Panc1 (cell line): ENCODE measurements around the gene CADM1. TPM values are rescaled to one million over a fixed set of nuclear protein-coding genes. Genes with fewer than 3 reads are reported as not detected.

Experiments
- ATAC-seq: fragments of 200-7000 bp; cut with Tn5 transposase; 2 replicates; pipeline ENCODE4 v1.9.1; 2020; ENCODE audit warnings: mild to moderate bottlenecking, moderate library complexity
- BruUV-seq: library from RNA; stranded (reverse); fragments of 400-500 nt; replicated peaks from 2 replicates; lab custom pipeline; 2021; lab: Mats Ljungman, UMichigan
- CTCF ChIA-PET: fragments of 300-600 bp; sonication (Branson Sonifier 250); formaldehyde crosslinking; loops from one replicate; lab custom pipeline; 2022; ENCODE audit warnings: antibody characterized with exemption; lab: Charles Lee
- POLR2A ChIA-PET: fragments of 300-600 bp; sonication (Branson Sonifier 250); formaldehyde crosslinking; loops from one replicate; lab custom pipeline; 2022; ENCODE audit warnings: antibody characterized with exemption; lab: Charles Lee
- DNase-seq: peaks from one replicate; pipeline ENCODE4 v3.0.0-alpha.2; 2010; ENCODE audit warnings: low read depth, low spot score
- H3K27ac ChIP-seq: 2 replicates; pipeline ENCODE4 v1.5.1; 2011; ENCODE audit warnings: mild to moderate bottlenecking, low read length, inconsistent platforms
- H3K27me3 ChIP-seq: fragments of 200-500 bp; sonication (Bioruptor generic); 2 replicates; pipeline ENCODE4 v1.6.0; 2014; ENCODE audit warnings: low read length, inconsistent platforms; ENCODE audit not compliant: control insufficient read depth, insufficient read depth
- H3K36me3 ChIP-seq: fragments of 200-500 bp; sonication (Bioruptor generic); 2 replicates; pipeline ENCODE4 v1.5.1; 2014; ENCODE audit warnings: inconsistent platforms, mild to moderate bottlenecking, low read length, moderate library complexity; ENCODE audit not compliant: control insufficient read depth, insufficient read depth
- H3K4me1 ChIP-seq: 2 replicates; pipeline ENCODE4 v1.5.1; 2011; ENCODE audit warnings: inconsistent platforms, mild to moderate bottlenecking, low read length, moderate library complexity; ENCODE audit not compliant: control insufficient read depth, insufficient read depth
- H3K4me3 ChIP-seq, 2 experiments: 2 replicates each; pipeline ENCODE4 v1.5.1; 2011 to 2012; ENCODE audit warnings: low read depth in 2 of 2, low read length in 2 of 2, mild to moderate bottlenecking in 2 of 2, inconsistent platforms in 1 of 2, moderate library complexity in 1 of 2
- H3K9me3 ChIP-seq: fragments of 200-500 bp; sonication (Bioruptor generic); 2 replicates; pipeline ENCODE4 v1.5.1; 2014; ENCODE audit warnings: low read depth, mild to moderate bottlenecking, inconsistent platforms, low read length, moderate library complexity; ENCODE audit not compliant: control insufficient read depth, insufficient read depth
- CTCF ChIP-seq: fragments of 450-650 bp; IDR thresholded peaks from 2 replicates; pipeline ENCODE4 v1.5.1; 2017; ENCODE audit warnings: mild to moderate bottlenecking
- POLR2AphosphoS5 ChIP-seq: IDR thresholded peaks from 2 replicates; pipeline ENCODE4 v1.6.1; 2012; ENCODE audit warnings: mild to moderate bottlenecking, low read depth, low read length, moderate library complexity
- REST ChIP-seq, 2 experiments: IDR thresholded peaks; 2 replicates each; pipeline ENCODE4 v1.6.1; 2011 to 2012; ENCODE audit warnings: low read depth in 2 of 2, control low read depth in 1 of 2, low read length in 1 of 2, mild to moderate bottlenecking in 1 of 2, moderate library complexity in 1 of 2; ENCODE audit not compliant: insufficient read depth in 1 of 2
- SIN3A ChIP-seq: IDR thresholded peaks from 2 replicates; pipeline ENCODE4 v1.6.1; 2012; ENCODE audit warnings: low read depth, mild to moderate bottlenecking, low read length, moderate library complexity, borderline replicate concordance; ENCODE audit not compliant: insufficient read depth
- TCF7L2 ChIP-seq: IDR thresholded peaks from 2 replicates; pipeline ENCODE4 v1.6.1; 2011; ENCODE audit warnings: mild to moderate bottlenecking, low read depth, low read length, inconsistent platforms
- in situ Hi-C: cut with HindIII; loops from 2 replicates; pipeline ENCODE4 v1.10.0; 2016; ENCODE audit warnings: low sequenced_read_pairs, low pct_unique_long_range_greater_than_20kb
- intact Hi-C: fragments of 100-400 bp; cut with micrococcal nuclease; formaldehyde crosslinking; loops from one replicate; pipeline ENCODE4 v1.10.0; 2022; ENCODE audit not compliant: unreplicated experiment
- total RNA-seq: library from RNA; stranded (reverse); gene quantifications from one replicate; pipeline ENCODE4 v1.2.1, GENCODE V29; 2021; ENCODE audit not compliant: unreplicated experiment

The CADM1 gene
- total RNA-seq, 1 experiment from 2014 or later, result 3.9 TPM

- intact Hi-C loops (no loop called here), in situ Hi-C loops (no loop called here)
- Histone ChIP-seq H3K27me3 (no peaks in the 10 kb centered on the region), H3K36me3 (no peaks in the 10 kb centered on the region), H3K4me3 (no peak overlapping the region), H3K9me3 (no peaks in the 10 kb centered on the region), H3K27ac (no peak overlapping the region), H3K4me1 (no peaks in the 10 kb centered on the region)
- no peak for ATAC-seq
- TF ChIP-seq POLR2AphosphoS5 (no peak), CTCF (no peak), REST (IDR thresholded peaks at IDR 0.05; ENCODE audit: insufficient read depth in 1 of 2, low read depth in 2 of 2, low read length in 1 of 2) (no peak), SIN3A (no peak), TCF7L2 (no peak)
- POLR2A ChIA-PET, result no interaction called here
- CTCF ChIA-PET, result no interaction called here
- DNase-seq, result no peak
- no TSS peak for BruUV-seq
Measured at GRCh38 chr11:115123641-115124040, 380.6 kb downstream of the CADM1 start.

GRCh38 chr11:115122274-115122673 is 381.9 kb downstream of the CADM1 start:
- no TSS peak for BruUV-seq
- intact Hi-C loops, result no loop called here
- no peaks in the 10 kb centered on the region for H3K27me3 ChIP-seq
- DNase-seq (no peak), ATAC-seq (no peak)
- in situ Hi-C loops, result no loop called here
- CTCF ChIA-PET, result no interaction called here
- H3K4me3 ChIP-seq, result no peak overlapping the region
- H3K4me1 ChIP-seq, result no peaks in the 10 kb centered on the region
- no peaks in the 10 kb centered on the region for H3K36me3 ChIP-seq
- POLR2A ChIA-PET, result no interaction called here
- no peak for TF ChIP-seq CTCF
- H3K9me3 ChIP-seq, result no peaks in the 10 kb centered on the region
- H3K27ac ChIP-seq, result no peak overlapping the region
